ENCODE results near the gene DSCAML1.

The DSCAML1 gene

DNA sequence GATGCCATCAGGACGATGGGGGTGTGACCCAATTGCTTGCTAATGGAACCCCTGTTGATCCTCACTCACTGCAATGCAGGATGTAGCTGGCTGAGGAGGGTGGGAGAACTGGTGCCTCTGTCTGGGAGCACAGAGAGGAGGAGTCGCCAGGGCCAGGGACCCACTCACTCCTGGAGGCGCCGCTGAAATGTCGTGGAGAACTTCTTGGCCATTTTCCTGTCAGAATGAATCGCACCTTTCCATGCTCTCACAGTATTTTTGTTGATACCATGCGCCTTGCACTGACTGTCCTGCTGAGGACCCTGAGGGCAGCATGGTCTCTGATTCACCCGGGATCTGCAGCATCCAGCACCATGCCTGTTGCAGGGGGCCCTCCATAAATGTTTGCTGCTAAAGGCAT, 211.4 kb downstream of the DSCAML1 start:
- no peak for DNase-seq (ENCODE audit: low read depth)

DNA sequence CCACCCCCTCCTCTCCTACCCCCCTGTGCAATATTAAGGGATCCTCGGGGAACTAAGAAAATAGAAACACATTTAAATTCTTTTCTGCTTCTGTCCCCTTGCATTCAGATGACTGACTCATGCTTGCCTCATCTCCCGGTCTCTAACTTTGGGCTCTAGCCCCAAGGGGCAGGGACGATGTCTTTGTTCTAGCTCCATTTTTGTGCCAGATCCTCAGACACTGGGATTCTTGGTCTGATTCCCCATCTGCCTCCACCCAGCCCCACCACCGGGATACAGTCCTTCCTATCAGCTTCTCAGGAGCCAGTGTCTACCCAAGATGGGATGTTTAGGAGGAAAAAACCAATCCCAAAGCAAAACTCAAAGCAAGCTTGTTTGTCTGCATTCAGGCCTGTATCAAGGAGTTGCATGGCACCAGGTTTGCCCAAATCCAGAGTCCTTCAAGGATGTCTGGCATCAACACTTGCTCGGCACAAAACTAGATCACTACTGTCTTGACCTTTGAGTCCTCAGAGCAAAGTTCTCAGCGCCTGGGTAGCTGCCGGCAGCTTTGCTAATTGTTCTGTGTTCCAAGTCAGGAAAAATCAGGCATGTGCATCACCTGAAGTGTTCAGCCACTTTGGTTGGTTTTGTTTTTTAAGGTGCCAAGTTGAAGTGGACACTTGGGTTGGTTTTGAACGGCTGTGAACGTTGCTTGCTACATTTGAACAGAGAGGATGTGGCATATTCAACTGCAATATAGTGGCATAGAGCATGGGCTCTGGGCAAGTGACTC, 212.8 kb downstream of the DSCAML1 start:
- DNase-seq (ENCODE audit: low read depth): no peak

DNA sequence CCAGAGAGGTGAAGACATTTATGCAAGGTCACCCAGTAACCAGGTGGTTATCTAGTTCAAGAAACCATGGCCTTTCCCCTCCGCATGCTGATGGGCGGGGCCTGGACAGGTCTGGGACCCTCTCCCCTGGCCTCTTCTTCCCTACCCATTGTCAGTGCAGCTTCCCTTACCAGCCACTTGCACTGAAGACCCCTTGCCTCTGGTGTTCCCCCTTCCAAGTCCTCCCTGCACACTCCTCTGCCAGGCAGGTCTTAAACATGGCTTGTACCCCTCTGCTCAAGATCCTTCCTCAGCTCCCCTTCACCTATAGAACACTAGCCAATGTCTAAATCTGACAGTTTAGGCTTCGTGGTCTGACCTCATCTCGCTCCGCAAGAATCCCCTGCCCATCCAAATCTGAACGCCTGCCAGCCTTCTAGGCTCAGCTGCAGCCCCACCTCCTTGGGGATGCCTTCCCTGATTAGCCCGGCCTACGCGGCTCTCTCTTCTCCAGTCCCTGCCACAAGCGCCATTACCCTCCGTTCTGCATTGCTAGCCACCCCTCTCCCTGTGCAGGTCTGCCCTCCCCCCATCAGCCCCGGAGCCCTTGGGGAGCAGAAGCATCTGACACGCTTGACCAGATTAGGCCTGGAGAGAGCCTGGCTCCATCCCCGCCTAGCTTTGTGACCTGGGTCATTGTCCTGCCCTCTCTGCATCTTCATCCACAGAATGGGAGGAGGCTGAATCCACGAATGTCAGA, 213.8 kb downstream of the DSCAML1 start:
- no peak for DNase-seq (ENCODE audit: low read depth)

DNA sequence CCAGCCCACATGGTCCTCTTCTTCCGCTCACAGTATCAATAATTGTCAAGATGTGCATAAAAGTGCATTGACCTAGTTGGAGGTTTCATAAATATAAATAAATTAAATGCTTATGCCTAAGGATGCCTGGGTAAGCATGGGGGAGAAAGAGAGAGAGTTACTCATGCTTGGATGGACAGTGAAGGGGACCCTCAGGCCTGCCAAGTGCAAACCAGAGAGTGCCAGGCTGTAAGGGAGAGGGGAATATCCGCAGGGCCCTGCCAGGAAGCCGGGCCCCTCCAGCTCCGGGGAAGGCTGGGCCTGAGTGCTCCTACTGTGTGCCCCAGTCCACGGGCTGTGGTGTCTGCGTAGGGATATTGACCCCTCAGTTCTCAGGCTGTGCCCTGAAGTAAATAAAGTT, 214.6 kb downstream of the DSCAML1 start:
- DNase-seq (ENCODE audit: low read depth): no peak

DNA sequence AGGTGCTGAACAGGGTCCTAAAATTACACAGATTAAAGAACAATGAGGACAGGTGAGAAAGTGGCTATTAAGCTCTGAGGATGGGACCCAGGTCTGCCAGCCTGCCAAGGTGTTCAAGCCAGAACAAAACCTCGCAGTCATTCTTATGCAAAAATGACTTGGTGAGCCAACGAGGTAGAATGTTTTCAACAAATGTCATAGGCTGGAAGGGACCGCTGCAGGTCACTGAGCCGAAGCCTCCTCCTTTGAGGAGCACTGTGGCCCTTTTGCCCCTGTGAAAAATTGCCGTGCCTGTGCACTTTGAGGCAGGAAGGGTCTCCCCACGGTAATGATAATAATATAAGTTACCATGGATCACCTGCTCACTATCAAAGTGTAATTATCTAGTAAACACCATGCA, 216.2 kb downstream of the DSCAML1 start:
- no peak for DNase-seq (ENCODE audit: low read depth)

DNA sequence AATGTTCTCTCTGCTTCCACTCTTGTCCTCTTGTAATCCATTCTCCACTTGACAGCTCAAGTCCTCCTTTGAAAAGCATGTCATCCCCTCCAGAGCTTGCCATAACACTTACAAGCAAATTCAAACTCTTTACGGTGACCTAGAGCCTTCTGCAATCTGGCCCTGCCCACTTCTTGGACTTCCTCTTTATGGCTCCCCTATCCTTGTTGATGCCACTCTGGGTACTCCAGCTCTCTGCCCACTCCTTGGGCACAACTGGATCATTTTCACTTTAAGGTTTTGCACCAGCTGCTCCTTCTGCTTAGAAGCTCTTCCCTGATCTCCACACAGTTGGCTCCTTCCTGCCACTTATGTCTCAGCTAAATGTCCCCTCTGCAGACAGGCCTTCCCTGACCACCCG, 217.9 kb downstream of the DSCAML1 start:
- DNase-seq (ENCODE audit: low read depth): no peak

DNA sequence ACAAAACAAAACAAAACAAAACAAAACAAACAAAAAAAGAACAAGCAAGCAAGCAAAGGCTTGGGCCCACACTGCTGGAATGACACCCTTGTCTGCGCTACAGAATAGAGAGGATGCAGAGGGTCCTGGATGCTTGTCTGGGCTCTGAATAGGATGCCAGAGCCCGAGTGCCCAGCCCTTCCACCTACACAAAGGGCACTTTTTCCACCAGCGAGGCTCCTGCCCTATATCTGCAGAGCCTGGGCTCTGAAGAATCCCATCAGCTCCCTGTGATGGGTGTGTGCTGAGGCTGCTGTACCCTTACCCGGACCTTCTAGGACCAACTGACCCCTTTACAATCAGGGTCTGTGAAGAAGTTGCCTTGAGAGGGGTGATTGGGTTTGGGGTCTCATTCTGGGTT, 221.2 kb downstream of the DSCAML1 start:
- DNase-seq (ENCODE audit: low read depth): no peak

DNA sequence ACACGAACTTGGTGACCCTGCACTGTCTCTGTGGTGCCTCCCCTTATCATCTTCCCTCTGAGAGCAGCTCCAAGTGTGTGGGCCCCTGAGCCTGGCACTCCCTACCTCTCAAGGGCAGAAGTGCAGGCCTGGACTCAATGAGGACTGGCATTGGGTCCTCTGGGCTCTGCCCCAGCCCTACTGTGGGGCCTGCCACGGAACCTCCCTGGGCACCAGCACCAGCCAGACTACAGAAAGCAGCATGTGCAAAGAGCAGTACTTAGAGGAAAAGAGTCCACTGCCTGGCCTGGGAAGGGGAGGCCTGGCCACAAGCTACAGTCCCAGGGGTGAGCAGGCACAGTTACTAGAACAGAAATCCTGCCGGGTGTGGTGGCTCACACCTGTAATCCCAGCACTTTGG, 222.5 kb downstream of the DSCAML1 start:
- DNase-seq (ENCODE audit: low read depth): no peak

DNA sequence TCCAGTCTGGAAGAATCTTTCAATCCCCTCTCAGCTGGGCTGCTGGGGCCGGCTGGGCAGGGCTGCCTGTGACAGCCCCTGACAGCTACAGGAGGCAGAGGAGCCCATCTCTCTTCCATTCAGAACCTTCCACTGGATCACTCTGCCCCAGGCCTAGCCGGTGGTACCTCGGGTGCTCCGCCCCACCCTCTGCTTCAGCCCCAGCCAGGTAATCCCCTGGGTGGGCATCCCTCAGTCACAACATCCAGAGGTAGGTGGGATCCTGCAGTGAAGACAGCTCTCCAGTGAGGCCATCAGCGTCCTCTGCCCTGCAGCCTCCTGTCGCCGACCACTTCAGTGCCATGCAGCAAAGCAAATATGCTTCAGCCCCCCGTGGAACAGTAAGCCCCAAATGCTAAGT, 223.7 kb downstream of the DSCAML1 start:
- no peak for DNase-seq (ENCODE audit: low read depth)

DNA sequence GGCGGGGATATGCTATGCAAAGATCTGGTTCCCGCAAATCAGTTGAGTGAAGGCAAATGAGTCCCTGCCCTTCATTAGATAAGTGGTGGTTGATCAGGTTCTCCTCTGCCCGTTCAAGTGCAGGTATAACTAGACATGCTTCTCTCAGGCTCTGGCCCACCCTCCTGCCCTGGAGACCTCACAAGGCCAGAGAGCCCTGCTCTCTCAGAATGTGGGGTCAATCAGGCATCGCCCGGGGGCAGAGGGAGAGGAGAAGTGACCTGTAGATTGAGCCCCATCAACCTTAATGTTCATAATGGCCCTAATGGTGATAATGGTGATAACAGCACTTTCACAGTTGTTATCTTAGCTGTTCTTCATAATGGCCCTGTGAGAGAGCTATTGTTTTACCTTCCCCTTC, 224.3 kb downstream of the DSCAML1 start:
- no peak for DNase-seq (ENCODE audit: low read depth)

DNA sequence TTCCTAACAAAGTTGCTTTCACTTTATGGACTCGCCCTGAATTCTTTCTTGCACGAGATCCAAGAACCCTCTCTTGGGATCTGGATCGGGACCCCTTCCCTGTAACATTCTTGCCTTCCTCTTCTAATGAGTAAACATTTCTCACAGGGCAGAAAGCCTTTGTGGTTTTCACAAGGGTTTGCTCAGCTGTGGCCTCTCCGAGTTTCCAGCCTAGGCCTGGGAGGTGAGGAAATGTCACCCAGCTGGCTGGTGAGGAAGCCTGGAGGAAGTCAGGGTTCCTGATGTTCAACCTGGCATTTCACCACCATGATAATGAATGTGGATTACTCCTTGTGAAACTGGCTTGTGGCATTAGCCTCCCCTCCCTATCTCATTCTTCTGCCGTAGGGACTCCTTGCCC, 224.9 kb downstream of the DSCAML1 start:
- no peak for DNase-seq (ENCODE audit: low read depth)

DNA sequence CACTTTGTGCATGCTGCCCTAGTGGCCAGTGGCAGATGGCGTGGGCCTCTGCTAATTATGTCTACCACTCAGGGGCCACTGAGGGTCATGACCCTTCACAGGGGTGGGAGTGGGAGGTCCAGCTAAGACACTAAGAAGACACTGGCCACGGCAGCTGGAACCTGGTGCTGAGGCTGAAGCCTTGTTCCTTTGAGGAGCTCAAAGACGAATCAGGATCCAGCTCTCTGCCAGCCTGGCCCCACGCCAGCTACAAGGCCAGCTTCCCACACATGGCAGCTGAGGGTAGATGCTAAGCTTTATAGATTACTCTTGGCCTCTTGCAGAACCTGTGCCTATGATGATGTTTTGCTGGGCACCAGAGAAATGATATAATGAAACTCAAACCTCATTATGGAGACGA, 226.3 kb downstream of the DSCAML1 start:
- DNase-seq (ENCODE audit: low read depth): no peak

DNA sequence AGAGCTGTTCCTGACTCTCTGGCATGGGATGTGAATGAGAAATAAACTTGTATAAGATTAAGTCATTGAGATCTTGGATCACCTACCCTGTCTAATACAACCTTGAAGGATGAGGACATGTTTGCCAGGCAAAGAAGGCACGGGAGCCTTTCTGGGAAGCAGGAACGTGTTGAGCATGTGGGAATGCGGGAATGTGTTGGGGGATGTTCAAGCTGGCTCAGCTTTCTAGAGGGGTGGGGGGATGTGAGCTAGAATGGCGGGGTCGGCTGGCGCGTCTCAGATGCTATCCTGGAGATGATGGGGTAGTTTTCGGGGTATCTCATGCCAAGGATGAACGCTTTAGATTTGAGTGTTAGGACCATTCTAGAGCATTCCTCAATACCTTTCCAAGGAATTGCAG, 227.1 kb downstream of the DSCAML1 start:
- no peak for DNase-seq (ENCODE audit: low read depth)

DNA sequence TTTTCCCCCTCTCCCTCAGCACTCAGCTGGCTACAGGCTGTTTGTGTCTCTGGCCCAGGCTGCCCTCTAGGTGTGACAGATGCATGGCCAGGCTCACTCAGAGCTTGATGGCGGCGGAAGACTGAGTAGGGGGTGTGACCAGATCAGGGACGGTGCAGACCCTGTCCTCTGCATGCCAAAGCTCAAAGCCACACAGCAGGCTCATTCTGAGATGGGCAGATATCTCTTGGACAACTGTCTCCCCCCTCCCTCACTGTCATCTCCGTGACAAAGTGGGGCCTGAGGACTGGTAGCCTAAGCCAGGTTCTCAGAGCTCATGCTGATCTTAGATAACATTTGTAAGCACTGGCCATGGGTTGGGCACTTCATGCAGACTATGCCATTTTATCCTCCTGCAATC, 231.3 kb downstream of the DSCAML1 start:
- no peak for DNase-seq (ENCODE audit: low read depth)

DNA sequence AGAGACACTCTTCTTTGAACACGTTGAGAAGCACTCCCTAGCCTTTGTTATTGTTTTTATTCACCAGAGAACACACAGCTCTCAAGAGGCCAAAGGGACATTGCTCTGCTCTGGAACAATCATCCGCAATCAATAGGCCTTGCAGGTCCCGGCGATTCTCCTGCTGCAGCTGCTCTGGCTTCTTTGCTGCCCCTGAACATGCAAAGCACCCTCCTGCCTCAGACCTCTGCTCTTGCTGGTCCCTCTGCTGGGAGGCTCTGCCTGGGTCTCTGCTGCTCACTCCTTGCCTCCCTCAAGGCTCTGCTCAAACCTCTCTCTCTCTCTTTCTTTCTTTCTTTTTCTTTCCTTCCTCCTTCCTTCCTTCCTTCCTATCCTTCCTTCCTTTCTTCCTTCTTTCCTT, 232.7 kb downstream of the DSCAML1 start:
- DNase-seq (ENCODE audit: low read depth): no peak

DNA sequence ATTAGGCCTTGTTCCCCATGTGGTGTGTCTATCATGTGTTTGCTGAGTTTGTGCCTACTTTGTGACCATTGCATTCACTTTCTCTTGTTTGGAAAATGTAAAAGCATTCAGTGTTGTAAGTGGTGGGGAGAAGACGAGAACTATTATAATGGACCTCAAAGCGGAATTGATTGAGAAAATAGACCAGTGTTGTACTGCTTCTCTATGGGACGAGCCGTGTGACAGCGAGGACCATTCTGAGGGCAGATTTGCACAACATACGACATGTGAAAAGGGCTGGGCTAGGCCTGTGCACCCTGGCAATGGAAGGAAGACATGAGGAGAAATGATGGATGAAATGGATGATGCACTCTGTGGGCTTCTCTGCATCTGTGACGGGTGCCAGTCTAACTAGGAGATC, 233.5 kb downstream of the DSCAML1 start:
- DNase-seq (ENCODE audit: low read depth): no peak

DNA sequence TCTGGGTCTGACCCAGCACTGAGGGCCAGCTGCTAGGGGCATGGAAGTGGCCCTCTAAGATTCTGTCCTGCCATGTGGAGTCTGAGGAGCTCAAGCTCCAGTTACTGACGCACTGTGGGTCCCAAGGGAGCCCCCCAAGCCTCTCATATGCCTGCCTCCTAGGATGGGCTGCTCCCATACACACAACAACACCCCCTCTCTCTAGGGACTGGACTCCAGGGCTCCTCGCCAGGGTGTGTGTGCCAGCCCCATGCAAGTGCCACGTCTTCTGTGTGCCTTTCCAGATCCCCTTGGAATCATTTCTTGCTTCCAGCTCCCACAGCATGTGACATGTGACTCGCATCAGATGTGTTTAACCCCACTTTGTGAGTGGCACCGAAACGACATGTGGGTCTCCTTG, 234.9 kb downstream of the DSCAML1 start:
- DNase-seq (ENCODE audit: low read depth): no peak

DNA sequence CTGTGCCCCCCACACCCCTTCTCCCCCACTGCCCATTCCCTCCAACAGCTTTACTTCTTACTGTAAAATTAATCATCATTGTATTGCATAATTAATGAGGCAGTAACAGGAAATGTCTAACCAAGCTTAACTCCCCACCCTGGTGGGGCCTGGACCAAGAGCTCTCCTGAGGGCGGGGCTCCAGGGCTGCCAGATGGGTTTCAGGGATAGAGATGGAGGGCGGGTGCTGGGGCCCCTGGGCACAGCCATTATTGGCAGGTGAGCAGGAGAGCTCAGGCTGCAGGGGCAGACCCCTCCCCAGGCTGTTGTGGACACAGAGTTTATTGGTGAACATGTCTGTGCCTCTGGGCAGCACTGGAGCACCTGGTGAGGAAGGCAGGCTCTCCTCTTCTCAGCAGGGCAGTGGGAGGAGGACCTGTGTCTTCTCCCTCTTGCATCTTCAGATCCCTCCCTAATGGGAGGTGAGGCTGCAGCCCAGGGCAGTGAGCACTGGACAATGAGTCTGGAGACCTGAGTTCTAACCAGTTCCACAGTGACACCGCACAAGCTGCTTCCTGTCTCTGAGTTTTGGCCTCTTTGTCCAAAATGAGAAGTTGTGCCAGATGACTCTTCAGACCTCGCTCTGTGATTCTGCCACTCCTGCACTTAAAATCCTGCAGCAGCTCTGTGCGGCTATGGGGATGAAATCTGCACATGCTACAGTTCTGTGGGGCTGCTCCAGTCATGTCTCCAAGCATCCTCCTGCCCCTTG, 236.1 kb downstream of the DSCAML1 start:
- no peak for DNase-seq (ENCODE audit: low read depth)

DNA sequence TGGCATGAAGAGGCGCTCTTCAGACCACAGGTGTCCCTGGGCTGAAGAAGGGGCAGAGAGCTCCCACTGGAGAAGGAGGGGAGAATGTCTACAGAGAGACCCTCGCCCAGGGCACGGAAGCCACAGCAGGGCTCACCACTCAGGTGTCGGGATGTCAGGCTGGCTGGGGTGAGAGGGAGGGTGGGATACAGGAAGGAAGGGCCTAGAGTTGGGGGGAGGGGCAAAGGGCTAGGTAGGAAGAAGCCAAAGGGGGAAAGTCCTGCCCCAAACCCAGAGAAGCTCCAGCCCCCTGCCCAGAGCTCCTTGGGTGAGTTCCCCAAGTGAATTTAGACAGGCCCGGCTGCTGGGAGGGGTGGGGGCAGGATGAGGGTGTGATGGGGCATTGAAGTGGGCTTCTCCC, 237.3 kb downstream of the DSCAML1 start:
- DNase-seq (ENCODE audit: low read depth): no peak

DNA sequence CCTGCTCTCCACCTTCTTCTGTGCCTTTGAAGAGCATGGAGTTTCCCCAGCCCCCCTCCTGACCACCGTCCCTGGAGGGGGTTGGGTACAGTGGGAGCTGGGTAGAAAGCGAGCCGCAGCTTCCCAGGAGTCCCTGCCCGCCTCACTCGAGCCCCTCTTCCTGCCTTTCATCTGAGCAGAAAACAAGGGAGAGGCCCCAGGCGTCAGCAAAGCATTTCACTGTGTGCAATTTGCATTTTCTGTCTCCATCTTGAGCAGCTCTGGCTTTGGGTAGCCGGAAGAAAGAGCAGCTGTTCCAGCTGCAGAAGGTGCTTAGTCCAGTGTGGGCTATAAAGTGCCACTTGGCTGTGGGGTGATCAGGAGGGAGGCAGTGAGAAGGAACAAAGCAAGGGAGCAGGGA, 239.7 kb downstream of the DSCAML1 start:
- DNase-seq (ENCODE audit: low read depth): no peak

DNA sequence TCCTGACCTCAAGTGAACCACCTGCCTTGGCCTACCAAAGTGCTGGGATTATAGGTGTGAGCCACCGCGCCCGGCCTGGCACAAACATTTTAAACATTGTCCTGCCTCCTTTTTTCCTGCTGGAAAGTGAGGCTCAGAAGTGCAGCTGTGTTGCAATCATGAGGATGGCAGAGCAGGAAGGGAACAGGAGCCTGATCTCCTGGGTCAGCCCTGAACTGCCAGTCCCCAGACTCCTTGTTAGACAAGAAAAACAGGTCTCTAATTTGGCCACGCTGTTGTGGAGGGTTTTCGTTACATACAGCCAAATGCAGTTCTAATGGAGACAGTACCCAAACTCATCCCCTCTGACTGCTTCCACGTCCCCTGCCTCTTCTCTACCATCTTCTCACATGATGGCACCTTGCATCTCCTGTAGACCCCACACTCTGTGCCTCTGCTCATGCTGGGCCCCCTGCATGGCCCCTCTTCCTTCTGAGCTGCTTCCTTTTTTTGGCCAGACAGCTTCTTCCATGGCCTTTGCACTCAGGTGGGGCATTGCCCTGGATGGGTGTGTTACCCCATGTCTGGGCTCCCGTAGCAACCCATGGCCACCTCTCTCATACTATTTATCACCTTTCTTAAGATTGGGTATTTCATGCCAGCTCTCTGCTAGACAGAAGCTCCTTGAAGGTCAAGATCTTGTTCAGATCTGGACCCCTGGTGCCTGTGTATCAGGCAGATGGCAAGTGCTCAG, 242.2 kb downstream of the DSCAML1 start:
- no peak for DNase-seq (ENCODE audit: low read depth)

DNA sequence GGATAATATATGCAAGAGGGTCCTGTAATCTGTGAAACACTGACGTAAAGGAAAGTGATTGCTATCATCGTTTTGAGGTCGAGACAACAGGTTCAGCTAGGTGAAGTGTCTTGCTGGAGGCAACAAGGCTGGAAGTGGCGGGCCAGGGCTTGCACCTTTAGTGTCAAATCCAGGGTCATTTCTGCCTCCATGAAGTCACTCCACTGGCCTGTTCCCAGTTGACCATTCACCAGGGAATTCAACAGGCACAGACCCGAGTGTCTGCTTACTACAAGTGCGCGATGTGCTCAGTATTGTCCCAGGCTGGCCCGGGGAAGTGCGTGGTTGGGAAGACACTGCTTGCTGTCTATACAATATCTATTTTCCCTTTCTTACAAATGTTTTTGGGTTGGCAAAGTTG, 244.4 kb downstream of the DSCAML1 start:
- DNase-seq (ENCODE audit: low read depth): no peak

Data from stimulated activated CD8-positive, alpha-beta memory T cell treated with anti-CD3 and anti-CD28 coated beads, Interleukin-4, amount 100 ng/mL, for 24 hours (primary cell).